HEK293T (cell line): ENCODE measurements around the gene CARM1.
"Not testable (repeated sequence)": the region's sequence is repeated elsewhere in the genome, so short reads cannot be mapped to it uniquely, and the experiment has no call there.

Source experiments
- NFRKB ChIP-seq: fragments of 450-650 bp; IDR thresholded peaks from 2 replicates; pipeline ENCODE4 v1.6.1; 2016; ENCODE audit warnings: mild to moderate bottlenecking, moderate library complexity
- SP1 ChIP-seq: fragments of 450-650 bp; IDR thresholded peaks from 2 replicates; pipeline ENCODE4 v1.6.1; 2017
- TARDBP ChIP-seq: fragments of 450-650 bp; IDR thresholded peaks from 2 replicates; pipeline ENCODE4 v1.6.1; 2016
- ZNF384 ChIP-seq: fragments of 450-650 bp; IDR thresholded peaks from 2 replicates; pipeline ENCODE4 v1.6.1; 2016
- TF ChIP-seq, protein P1 (sequence below): fragments of 450-650 bp; IDR thresholded peaks from 2 replicates; pipeline ENCODE4 v1.6.1; 2016

DNA sequence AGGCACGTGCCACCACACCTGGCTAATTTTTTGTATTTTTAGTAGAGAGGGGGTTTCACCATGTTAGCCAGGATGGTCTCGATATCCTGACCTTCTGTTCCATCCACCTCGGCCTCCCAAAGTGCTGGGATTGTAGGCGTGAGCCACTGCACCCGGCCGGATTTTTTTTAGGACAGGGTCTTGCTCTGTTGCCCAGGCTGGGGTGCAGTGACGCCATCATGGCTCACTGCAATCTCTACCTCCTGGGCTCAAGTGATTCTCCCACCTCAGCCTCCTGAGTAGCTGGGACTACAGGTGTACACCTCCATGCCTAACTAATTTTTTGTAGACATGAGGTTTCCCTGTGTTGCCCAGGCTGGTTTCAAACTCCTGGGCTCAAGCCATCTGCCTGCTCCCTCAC, 33.7 kb upstream of the CARM1 start:
- TF ChIP-seq SP1, NFRKB, TARDBP, ZNF384: not testable (repeated sequence)
- TF ChIP-seq, protein P1, sequence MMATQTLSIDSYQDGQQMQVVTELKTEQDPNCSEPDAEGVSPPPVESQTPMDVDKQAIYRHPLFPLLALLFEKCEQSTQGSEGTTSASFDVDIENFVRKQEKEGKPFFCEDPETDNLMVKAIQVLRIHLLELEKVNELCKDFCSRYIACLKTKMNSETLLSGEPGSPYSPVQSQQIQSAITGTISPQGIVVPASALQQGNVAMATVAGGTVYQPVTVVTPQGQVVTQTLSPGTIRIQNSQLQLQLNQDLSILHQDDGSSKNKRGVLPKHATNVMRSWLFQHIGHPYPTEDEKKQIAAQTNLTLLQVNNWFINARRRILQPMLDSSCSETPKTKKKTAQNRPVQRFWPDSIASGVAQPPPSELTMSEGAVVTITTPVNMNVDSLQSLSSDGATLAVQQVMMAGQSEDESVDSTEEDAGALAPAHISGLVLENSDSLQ, result not testable (repeated sequence)
